ENCODE results near the gene DHRS9. TPM values are rescaled to one million over a fixed set of nuclear protein-coding genes. Genes with fewer than 3 reads are reported as not detected.
A peak's percentile ranks its signal among the peaks of the same experiment; 100 is the strongest.

Gene DHRS9
- total RNA-seq, 4 donors from 2014 or later = 0.74 to 17.7 (median 4.8) TPM

DNA sequence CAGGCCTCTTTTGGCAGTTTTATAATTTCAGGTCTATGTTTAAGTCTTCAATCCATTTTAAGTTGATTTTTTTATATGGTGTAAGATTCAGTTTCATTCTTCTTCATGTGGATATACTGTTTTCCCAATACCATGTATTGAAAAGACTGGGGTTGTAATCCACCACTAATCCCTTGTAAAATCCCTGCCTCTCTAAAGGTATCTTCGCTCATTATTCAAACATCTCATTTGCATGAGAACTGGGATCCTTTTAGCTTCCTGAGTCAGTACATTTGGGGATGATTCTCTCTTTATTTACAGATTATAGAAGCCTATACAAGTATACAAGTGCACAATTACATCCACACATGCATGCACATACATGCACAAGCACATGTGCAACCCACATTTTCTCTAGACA lies 25.3 kb downstream of the DHRS9 start:
- ATAC-seq (ENCODE audit: low FRiP score) (no peak), DNase-seq (ENCODE audit: low spot score) (no peak)
- TF ChIP-seq, protein P1, sequence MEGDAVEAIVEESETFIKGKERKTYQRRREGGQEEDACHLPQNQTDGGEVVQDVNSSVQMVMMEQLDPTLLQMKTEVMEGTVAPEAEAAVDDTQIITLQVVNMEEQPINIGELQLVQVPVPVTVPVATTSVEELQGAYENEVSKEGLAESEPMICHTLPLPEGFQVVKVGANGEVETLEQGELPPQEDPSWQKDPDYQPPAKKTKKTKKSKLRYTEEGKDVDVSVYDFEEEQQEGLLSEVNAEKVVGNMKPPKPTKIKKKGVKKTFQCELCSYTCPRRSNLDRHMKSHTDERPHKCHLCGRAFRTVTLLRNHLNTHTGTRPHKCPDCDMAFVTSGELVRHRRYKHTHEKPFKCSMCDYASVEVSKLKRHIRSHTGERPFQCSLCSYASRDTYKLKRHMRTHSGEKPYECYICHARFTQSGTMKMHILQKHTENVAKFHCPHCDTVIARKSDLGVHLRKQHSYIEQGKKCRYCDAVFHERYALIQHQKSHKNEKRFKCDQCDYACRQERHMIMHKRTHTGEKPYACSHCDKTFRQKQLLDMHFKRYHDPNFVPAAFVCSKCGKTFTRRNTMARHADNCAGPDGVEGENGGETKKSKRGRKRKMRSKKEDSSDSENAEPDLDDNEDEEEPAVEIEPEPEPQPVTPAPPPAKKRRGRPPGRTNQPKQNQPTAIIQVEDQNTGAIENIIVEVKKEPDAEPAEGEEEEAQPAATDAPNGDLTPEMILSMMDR (IDR thresholded peaks at IDR 0.05) = no peak

DNA sequence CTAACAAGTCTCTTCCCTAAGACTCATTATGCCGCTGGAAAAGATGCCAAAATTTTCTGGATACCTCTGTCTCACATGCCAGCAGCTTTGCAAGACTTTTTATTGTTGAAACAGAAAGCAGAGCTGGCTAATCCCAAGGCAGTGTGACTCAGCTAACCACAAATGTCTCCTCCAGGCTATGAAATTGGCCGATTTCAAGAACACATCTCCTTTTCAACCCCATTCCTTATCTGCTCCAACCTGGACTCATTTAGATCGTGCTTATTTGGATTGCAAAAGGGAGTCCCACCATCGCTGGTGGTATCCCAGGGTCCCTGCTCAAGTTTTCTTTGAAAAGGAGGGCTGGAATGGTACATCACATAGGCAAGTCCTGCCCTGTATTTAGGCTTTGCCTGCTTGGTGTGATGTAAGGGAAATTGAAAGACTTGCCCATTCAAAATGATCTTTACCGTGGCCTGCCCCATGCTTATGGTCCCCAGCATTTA lies 26.3 kb downstream of the DHRS9 start:
- DNase-seq (ENCODE audit: low spot score) = no peak
- ATAC-seq (ENCODE audit: low FRiP score) = peak; percentile 68
- TF ChIP-seq, protein P1 (IDR thresholded peaks at IDR 0.05) = no peak

DNA sequence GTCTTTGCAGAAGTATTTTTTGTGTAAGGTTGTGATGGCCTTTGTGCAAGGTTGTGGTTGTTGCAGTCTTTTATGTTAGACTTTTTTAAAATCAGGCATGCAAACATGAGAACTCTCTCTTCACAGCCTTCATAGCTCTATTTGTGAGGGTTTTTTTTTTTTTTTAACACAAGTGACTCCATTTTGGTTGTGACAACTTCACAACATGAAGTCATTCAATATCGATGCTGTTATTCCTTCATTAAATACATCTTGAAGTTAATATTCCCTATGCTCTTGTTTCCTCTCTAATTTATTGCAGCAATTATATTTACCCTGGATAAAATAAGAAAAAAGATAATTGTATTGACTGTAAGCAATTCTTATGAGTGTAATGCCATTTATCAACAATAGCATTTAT lies 35.5 kb downstream of the DHRS9 start:
- ATAC-seq (ENCODE audit: low FRiP score) = no peak
- no peak for DNase-seq (ENCODE audit: low spot score)
- TF ChIP-seq, protein P1 (IDR thresholded peaks at IDR 0.05) = no peak

DNA sequence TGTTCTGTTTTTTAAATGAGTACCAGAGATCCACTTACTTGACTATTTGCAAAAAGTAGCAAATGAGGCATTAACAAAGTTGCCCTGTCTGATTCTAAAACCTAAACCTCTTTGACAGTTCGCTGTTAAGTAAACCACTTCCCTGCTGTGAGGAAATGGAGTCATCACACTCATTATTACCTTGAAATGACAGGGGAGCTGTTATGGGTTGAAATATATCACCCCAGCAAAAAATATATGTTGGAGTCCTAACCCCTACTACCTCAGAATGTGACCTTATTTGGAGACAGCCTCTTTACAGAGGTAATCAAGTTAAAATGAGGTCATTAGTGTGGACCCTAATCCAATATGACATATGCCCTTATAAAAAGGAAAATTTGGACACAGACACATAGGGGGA lies 36.1 kb downstream of the DHRS9 start:
- TF ChIP-seq, protein P1 (IDR thresholded peaks at IDR 0.05) = no peak
- no peak for ATAC-seq (ENCODE audit: low FRiP score)
- no peak for DNase-seq (ENCODE audit: low spot score)

DNA sequence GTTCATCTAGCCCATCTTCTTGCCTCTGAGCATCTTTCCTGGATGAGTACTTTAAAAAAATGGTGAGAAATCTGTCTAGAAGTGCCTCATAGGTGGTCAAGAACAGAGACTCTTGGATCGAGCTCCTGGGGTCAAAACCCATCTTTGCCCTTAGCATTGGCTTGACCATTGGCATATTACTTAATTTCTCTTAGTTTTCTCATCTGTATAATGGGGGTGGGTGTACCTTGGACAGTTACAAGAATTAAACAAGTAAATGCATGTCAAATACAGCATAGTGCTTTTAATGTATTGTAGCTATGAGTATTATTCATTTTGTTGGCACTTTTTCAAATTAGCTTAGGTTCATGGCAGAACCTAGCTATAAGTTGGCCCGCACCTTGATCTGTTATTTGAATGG lies 36.8 kb downstream of the DHRS9 start:
- TF ChIP-seq, protein P1 (IDR thresholded peaks at IDR 0.05) = no peak
- no peak for ATAC-seq (ENCODE audit: low FRiP score)
- no peak for DNase-seq (ENCODE audit: low spot score)

DNA sequence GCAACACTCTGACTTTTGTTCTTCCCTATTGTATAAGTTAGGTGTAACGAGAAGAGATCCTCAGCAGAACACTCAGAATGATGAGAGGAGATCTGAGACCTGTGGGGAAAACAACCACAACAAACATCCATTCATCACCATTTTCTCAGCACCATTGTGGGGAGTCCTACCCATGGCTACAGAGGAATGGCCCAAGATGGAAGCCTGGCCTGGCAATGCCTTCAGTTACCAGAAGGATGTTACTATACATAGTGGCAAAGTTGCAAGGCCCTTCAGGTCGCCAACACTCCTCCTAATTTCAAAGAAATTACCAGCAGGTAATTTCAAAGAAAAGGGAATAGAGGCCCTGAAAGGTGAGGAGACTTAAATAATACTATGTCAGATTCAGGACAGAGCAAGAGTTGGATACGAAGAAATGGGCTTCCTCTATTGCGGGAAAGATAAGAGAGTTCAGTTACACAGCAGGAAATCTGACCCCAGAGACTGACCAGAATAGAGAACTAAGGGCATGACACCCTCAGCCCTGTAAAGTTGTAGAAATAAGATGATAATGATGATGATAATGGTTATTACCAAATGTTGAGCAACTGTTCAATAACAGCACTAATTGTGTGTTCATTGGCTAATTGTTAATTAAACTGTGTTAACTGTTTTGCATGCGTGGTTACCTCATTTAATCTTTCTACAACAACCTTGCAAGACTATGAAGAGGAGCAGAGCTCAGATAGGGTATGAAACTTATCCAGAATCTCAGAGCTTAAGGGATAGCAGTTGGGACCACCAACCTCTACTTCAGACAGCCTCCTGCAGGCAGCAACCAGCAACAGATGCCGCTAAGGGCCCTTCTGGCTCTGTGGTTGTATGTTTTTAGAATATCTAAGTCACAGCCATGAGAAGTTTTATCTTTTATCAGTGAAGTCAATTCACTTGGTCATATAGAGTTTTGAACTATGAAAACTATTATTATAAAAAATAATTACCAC lies 37.5 kb downstream of the DHRS9 start:
- TF ChIP-seq, protein P1 (IDR thresholded peaks at IDR 0.05) = no peak
- no peak for DNase-seq (ENCODE audit: low spot score)
- ATAC-seq (ENCODE audit: low FRiP score) = no peak

DNA sequence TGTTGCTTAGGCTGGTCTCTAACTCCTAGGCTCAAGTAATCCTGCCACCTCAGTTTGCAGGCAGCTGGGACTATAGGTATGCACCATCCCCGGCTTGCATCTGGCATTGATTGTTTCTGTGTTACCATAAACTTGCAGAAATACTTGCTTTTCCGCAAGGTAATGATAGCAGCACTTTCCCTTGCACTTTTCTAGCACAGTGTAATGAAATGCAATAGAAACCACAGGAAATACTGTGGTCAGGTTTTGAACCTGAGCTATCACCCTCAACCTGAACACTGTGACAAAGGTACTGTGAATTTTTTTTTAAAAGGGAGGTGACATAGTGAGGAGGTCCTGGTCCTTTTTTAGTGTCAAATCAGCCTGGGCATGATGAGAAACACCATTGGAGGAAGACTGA lies 38.3 kb downstream of the DHRS9 start:
- TF ChIP-seq, protein P1 (IDR thresholded peaks at IDR 0.05) = no peak
- ATAC-seq (ENCODE audit: low FRiP score) (no peak), DNase-seq (ENCODE audit: low spot score) (no peak)

Measured in omental fat pad (tissue), 4 donors.